Inferior parietal cortex (tissue), 1 donor: Measurements from ENCODE around the gene ZNRD2.
"Not testable (repeated sequence)": the region's sequence is repeated elsewhere in the genome, so short reads cannot be mapped to it uniquely, and the experiment has no call there.

ENCODE experiments used
- DNase-seq: peaks from one replicate; pipeline ENCODE4 v3.0.0-alpha.2; 2016; ENCODE audit errors: extremely low spot score

Gene ZNRD2

GRCh38 chr11:65555693-65556231 is 14.5 kb upstream of the ZNRD2 start:
- DNase-seq, result no peak

GRCh38 chr11:65556470-65557279 is 13.6 kb upstream of the ZNRD2 start:
- DNase-seq, result no peak

GRCh38 chr11:65557280-65558001 is 12.8 kb upstream of the ZNRD2 start:
- no peak for DNase-seq

- DNase-seq, result peak; percentile 80
Measured at GRCh38 chr11:65558002-65558929, 12.0 kb upstream of the ZNRD2 start, which contains the start of gene LTBP3. LTBP3 (minus strand) TSS chr11:65558359; CDS start chr11:65557959, 400 bp downstream.

GRCh38 chr11:65558930-65559509 is 11.3 kb upstream of the ZNRD2 start:
- DNase-seq, result peak; percentile 53

GRCh38 chr11:65559535-65559934 is 10.7 kb upstream of the ZNRD2 start:
- no peak for DNase-seq

GRCh38 chr11:65559951-65560537 is 10.2 kb upstream of the ZNRD2 start:
- no peak for DNase-seq

- DNase-seq, result no peak
Measured at GRCh38 chr11:65560555-65561418, 9.5 kb upstream of the ZNRD2 start.

GRCh38 chr11:65562020-65562419 is 8.3 kb upstream of the ZNRD2 start:
- DNase-seq, result no peak

GRCh38 chr11:65562788-65563187 is 7.5 kb upstream of the ZNRD2 start:
- no peak for DNase-seq

- DNase-seq, result no peak
Measured at GRCh38 chr11:65563601-65564000, 6.7 kb upstream of the ZNRD2 start.

GRCh38 chr11:65564879-65565559 is 5.3 kb upstream of the ZNRD2 start:
- DNase-seq, result not testable (repeated sequence)

GRCh38 chr11:65565624-65566453 is 4.4 kb upstream of the ZNRD2 start:
- DNase-seq, result no peak

GRCh38 chr11:65569164-65569972 is 909 bp upstream of the ZNRD2 start:
- DNase-seq, result no peak

- no peak for DNase-seq
Measured at GRCh38 chr11:65571420-65571819, 1.1 kb downstream of the ZNRD2 start.

GRCh38 chr11:65571940-65572339 is 1.7 kb downstream of the ZNRD2 start:
- no peak for DNase-seq

GRCh38 chr11:65572356-65573051 is 2.2 kb downstream of the ZNRD2 start, which contains the start of gene FAM89B:
FAM89B (plus strand) TSS chr11:65572538; CDS start chr11:65572670, 132 bp downstream.
- DNase-seq, result peak; percentile 83
